ENCODE measurements around the gene ANKRD16.
"Not testable (repeated sequence)": the region's sequence is repeated elsewhere in the genome, so short reads cannot be mapped to it uniquely, and the experiment has no call there.

DNA sequence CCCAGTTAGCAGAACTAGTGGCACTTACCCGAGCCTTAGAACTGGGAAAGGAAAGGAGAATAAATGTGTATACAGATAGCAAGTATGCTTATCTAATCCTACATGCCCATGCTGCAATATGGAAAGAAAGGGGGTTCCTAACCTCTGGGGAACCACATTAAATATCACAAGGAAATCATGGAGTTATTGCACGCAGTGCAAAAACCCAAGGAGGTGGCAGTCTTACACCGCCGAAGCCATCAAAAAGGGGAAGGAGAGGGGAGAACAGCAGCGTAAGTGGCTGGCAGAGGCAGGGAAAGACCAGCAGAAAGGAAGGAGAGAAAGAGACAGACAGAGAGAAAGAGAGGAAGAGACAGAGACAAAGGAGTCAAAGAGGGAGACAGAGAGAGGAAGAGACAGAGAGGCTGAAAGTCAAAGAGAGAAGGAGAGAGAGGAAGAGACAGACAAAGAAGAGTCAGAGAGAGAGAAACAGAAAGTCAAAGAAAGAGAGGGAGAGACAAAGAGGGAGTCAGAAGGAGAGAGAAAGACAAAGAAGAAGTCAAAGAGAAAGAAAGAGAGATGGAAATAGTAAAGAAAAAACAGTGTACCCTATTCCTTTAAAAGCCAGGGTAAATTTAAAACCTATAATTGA, 23.1 kb downstream of the ANKRD16 start:
- TF ChIP-seq, protein P1, sequence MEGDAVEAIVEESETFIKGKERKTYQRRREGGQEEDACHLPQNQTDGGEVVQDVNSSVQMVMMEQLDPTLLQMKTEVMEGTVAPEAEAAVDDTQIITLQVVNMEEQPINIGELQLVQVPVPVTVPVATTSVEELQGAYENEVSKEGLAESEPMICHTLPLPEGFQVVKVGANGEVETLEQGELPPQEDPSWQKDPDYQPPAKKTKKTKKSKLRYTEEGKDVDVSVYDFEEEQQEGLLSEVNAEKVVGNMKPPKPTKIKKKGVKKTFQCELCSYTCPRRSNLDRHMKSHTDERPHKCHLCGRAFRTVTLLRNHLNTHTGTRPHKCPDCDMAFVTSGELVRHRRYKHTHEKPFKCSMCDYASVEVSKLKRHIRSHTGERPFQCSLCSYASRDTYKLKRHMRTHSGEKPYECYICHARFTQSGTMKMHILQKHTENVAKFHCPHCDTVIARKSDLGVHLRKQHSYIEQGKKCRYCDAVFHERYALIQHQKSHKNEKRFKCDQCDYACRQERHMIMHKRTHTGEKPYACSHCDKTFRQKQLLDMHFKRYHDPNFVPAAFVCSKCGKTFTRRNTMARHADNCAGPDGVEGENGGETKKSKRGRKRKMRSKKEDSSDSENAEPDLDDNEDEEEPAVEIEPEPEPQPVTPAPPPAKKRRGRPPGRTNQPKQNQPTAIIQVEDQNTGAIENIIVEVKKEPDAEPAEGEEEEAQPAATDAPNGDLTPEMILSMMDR (IDR thresholded peaks at IDR 0.05) = not testable (repeated sequence)
- not testable (repeated sequence) for TF ChIP-seq POLR2AphosphoS5 (IDR thresholded peaks at IDR 0.05; ENCODE audit: low read depth, low read length)

Data from Panc1 (cell line).